Stimulated activated naive CD8-positive, alpha-beta T cell treated with anti-CD3 and anti-CD28 coated beads, Interleukin-15, Interleukin-2, amounts not matched to agents 100 ng/mL and 50 ng/mL, for 24 hours (primary cell): ENCODE measurements around the gene TKT.

ENCODE experiments used
- H3K27ac Mint-ChIP-seq: one replicate; pipeline ENCODE4 v1.8.0; 2021; ENCODE audit warnings: mild to moderate bottlenecking, mixed read lengths
- H3K27me3 Mint-ChIP-seq: one replicate; pipeline ENCODE4 v1.8.0; 2021; ENCODE audit warnings: mixed read lengths
- H3K36me3 Mint-ChIP-seq: one replicate; pipeline ENCODE4 v1.8.0; 2021; ENCODE audit warnings: low read depth, mixed read lengths
- H3K4me1 Mint-ChIP-seq: one replicate; pipeline ENCODE4 v1.8.0; 2021; ENCODE audit warnings: low read depth, mixed read lengths
- H3K4me3 Mint-ChIP-seq: one replicate; pipeline ENCODE4 v1.8.0; 2021; ENCODE audit warnings: mild to moderate bottlenecking, mixed read lengths
- H3K9me3 Mint-ChIP-seq: one replicate; pipeline ENCODE4 v1.8.0; 2021; ENCODE audit warnings: mixed read lengths

The TKT gene

GRCh38 chr3:53193466-53194209 is 62.2 kb downstream of the TKT start:
- Mint-ChIP-seq H3K4me1 (peaks cover 8% of the 10 kb centered on the region), H3K4me3 (no peak overlapping the region), H3K27me3 (peaks cover 4% of the 10 kb centered on the region), H3K36me3 (no peaks in the 10 kb centered on the region), H3K27ac (no peak overlapping the region), H3K9me3 (no peaks in the 10 kb centered on the region)

- Mint-ChIP-seq H3K9me3 (no peaks in the 10 kb centered on the region), H3K36me3 (no peaks in the 10 kb centered on the region), H3K4me1 (peaks cover 8% of the 10 kb centered on the region), H3K27ac (no peak overlapping the region), H3K27me3 (peaks cover 4% of the 10 kb centered on the region), H3K4me3 (no peak overlapping the region)
Observed at GRCh38 chr3:53192608-53193007, 63.2 kb downstream of the TKT start.

- H3K27me3 Mint-ChIP-seq = peaks cover 4% of the 10 kb centered on the region
- peaks cover 8% of the 10 kb centered on the region for H3K4me1 Mint-ChIP-seq
- H3K36me3 Mint-ChIP-seq = no peaks in the 10 kb centered on the region
- H3K9me3 Mint-ChIP-seq = no peaks in the 10 kb centered on the region
- no peak overlapping the region for H3K4me3 Mint-ChIP-seq
- no peak overlapping the region for H3K27ac Mint-ChIP-seq
Observed at GRCh38 chr3:53191836-53192480, 63.9 kb downstream of the TKT start.

GRCh38 chr3:53190659-53191058 is 65.2 kb downstream of the TKT start:
- H3K27me3 Mint-ChIP-seq = peaks cover 4% of the 10 kb centered on the region
- no peak overlapping the region for H3K4me3 Mint-ChIP-seq
- H3K27ac Mint-ChIP-seq = no peak overlapping the region
- H3K36me3 Mint-ChIP-seq = peaks cover 4% of the 10 kb centered on the region
- no peaks in the 10 kb centered on the region for H3K9me3 Mint-ChIP-seq
- H3K4me1 Mint-ChIP-seq = peaks cover 7% of the 10 kb centered on the region

- no peaks in the 10 kb centered on the region for H3K9me3 Mint-ChIP-seq
- no peak overlapping the region for H3K4me3 Mint-ChIP-seq
- peaks cover 4% of the 10 kb centered on the region for H3K36me3 Mint-ChIP-seq
- no peak overlapping the region for H3K27ac Mint-ChIP-seq
- no peaks in the 10 kb centered on the region for H3K27me3 Mint-ChIP-seq
- H3K4me1 Mint-ChIP-seq = no peaks in the 10 kb centered on the region
Observed at GRCh38 chr3:53189276-53189675, 66.5 kb downstream of the TKT start.

GRCh38 chr3:53188720-53189119 is 67.1 kb downstream of the TKT start:
- H3K4me3 Mint-ChIP-seq = no peak overlapping the region
- no peaks in the 10 kb centered on the region for H3K4me1 Mint-ChIP-seq
- H3K9me3 Mint-ChIP-seq = no peaks in the 10 kb centered on the region
- no peaks in the 10 kb centered on the region for H3K27me3 Mint-ChIP-seq
- peaks cover 4% of the 10 kb centered on the region for H3K36me3 Mint-ChIP-seq
- H3K27ac Mint-ChIP-seq = no peak overlapping the region

- no peaks in the 10 kb centered on the region for H3K9me3 Mint-ChIP-seq
- H3K4me3 Mint-ChIP-seq = no peak overlapping the region
- H3K36me3 Mint-ChIP-seq = peaks cover 4% of the 10 kb centered on the region
- no peaks in the 10 kb centered on the region for H3K27me3 Mint-ChIP-seq
- H3K27ac Mint-ChIP-seq = no peak overlapping the region
- no peaks in the 10 kb centered on the region for H3K4me1 Mint-ChIP-seq
Observed at GRCh38 chr3:53188136-53188685, 67.6 kb downstream of the TKT start.

GRCh38 chr3:53187430-53187829 is 68.4 kb downstream of the TKT start:
- H3K9me3 Mint-ChIP-seq = no peaks in the 10 kb centered on the region
- no peaks in the 10 kb centered on the region for H3K27me3 Mint-ChIP-seq
- peaks cover 4% of the 10 kb centered on the region for H3K36me3 Mint-ChIP-seq
- no peaks in the 10 kb centered on the region for H3K4me1 Mint-ChIP-seq
- H3K27ac Mint-ChIP-seq = no peak overlapping the region
- H3K4me3 Mint-ChIP-seq = no peak overlapping the region

- H3K27ac Mint-ChIP-seq = no peak overlapping the region
Observed at GRCh38 chr3:53186726-53187125, 69.1 kb downstream of the TKT start.

GRCh38 chr3:53185761-53186465 is 69.9 kb downstream of the TKT start:
- Mint-ChIP-seq H3K27me3 (no peaks in the 10 kb centered on the region), H3K36me3 (peaks cover 4% of the 10 kb centered on the region), H3K4me3 (no peak overlapping the region), H3K27ac (peak overlapping the region; percentile 26), H3K4me1 (no peaks in the 10 kb centered on the region), H3K9me3 (no peaks in the 10 kb centered on the region)

More at GRCh38 chr3:53186726-53187125, 69.1 kb downstream of the TKT start:
- H3K9me3 Mint-ChIP-seq = no peaks in the 10 kb centered on the region
- no peaks in the 10 kb centered on the region for H3K4me1 Mint-ChIP-seq
- no peaks in the 10 kb centered on the region for H3K27me3 Mint-ChIP-seq
- H3K36me3 Mint-ChIP-seq = peaks cover 4% of the 10 kb centered on the region
- H3K4me3 Mint-ChIP-seq = no peak overlapping the region

GRCh38 chr3:53184701-53185100 is 71.1 kb downstream of the TKT start:
- H3K9me3 Mint-ChIP-seq = no peaks in the 10 kb centered on the region
- no peak overlapping the region for H3K4me3 Mint-ChIP-seq
- H3K4me1 Mint-ChIP-seq = peaks cover 7% of the 10 kb centered on the region
- H3K27me3 Mint-ChIP-seq = no peaks in the 10 kb centered on the region
- H3K27ac Mint-ChIP-seq = no peak overlapping the region
- peaks cover 4% of the 10 kb centered on the region for H3K36me3 Mint-ChIP-seq

GRCh38 chr3:53183514-53183913 is 72.3 kb downstream of the TKT start:
- H3K4me1 Mint-ChIP-seq = peaks cover 13% of the 10 kb centered on the region
- H3K4me3 Mint-ChIP-seq = no peak overlapping the region
- H3K27ac Mint-ChIP-seq = no peak overlapping the region
- no peaks in the 10 kb centered on the region for H3K9me3 Mint-ChIP-seq
- H3K27me3 Mint-ChIP-seq = no peaks in the 10 kb centered on the region
- H3K36me3 Mint-ChIP-seq = peaks cover 11% of the 10 kb centered on the region

GRCh38 chr3:53182764-53183355 is 73.0 kb downstream of the TKT start:
- H3K4me1 Mint-ChIP-seq = peaks cover 13% of the 10 kb centered on the region
- H3K36me3 Mint-ChIP-seq = peaks cover 11% of the 10 kb centered on the region
- no peak overlapping the region for H3K4me3 Mint-ChIP-seq
- H3K9me3 Mint-ChIP-seq = no peaks in the 10 kb centered on the region
- no peak overlapping the region for H3K27ac Mint-ChIP-seq
- H3K27me3 Mint-ChIP-seq = no peaks in the 10 kb centered on the region

- no peaks in the 10 kb centered on the region for H3K27me3 Mint-ChIP-seq
- peaks cover 13% of the 10 kb centered on the region for H3K4me1 Mint-ChIP-seq
- H3K27ac Mint-ChIP-seq = no peak overlapping the region
- H3K9me3 Mint-ChIP-seq = no peaks in the 10 kb centered on the region
- no peak overlapping the region for H3K4me3 Mint-ChIP-seq
- peaks cover 11% of the 10 kb centered on the region for H3K36me3 Mint-ChIP-seq
Observed at GRCh38 chr3:53181528-53181927, 74.3 kb downstream of the TKT start.

- no peaks in the 10 kb centered on the region for H3K9me3 Mint-ChIP-seq
- no peak overlapping the region for H3K27ac Mint-ChIP-seq
- H3K4me1 Mint-ChIP-seq = peaks cover 13% of the 10 kb centered on the region
- no peaks in the 10 kb centered on the region for H3K27me3 Mint-ChIP-seq
- H3K36me3 Mint-ChIP-seq = peaks cover 7% of the 10 kb centered on the region
- no peak overlapping the region for H3K4me3 Mint-ChIP-seq
Observed at GRCh38 chr3:53181024-53181371, 74.8 kb downstream of the TKT start.
